GM12878 (cell line): ENCODE results near the gene U2AF2.

Experiments used
- CEBPZ ChIP-seq: fragments of 150-350 bp; IDR thresholded peaks from 2 replicates; pipeline ENCODE4 v1.6.1; 2016; ENCODE audit warnings: low read depth, low read length
- CTCF ChIP-seq, 3 experiments: IDR thresholded peaks in 2 of 3; conservative IDR thresholded peaks in 1 of 3; 2 replicates each; pipeline ENCODE4 v1.5.1; 2011; ENCODE audit warnings: low read depth in 3 of 3, low read length in 3 of 3, mild to moderate bottlenecking in 3 of 3, control low read depth in 2 of 3, moderate library complexity in 2 of 3, inconsistent platforms in 1 of 3, mixed read lengths in 1 of 3; ENCODE audit not compliant: control insufficient read depth in 2 of 3, insufficient read depth in 1 of 3; ENCODE audit errors: extremely low read depth in 1 of 3
- FOXK2 ChIP-seq: fragments of 450-650 bp; IDR thresholded peaks from 2 replicates; pipeline ENCODE4 v1.6.1; 2017; ENCODE audit warnings: mild to moderate bottlenecking, moderate library complexity
- TCF12 ChIP-seq: IDR thresholded peaks from 2 replicates; pipeline ENCODE4 v1.6.1; 2011; ENCODE audit warnings: low read depth, mild to moderate bottlenecking, low read length

- no peak for TF ChIP-seq TCF12
- TF ChIP-seq CEBPZ: no peak
- no peak for TF ChIP-seq CTCF (IDR thresholded peaks at IDR 0.05 in 2 of 3, conservative IDR thresholded peaks at IDR 0.05 in 1 of 3; ENCODE audit: control insufficient read depth in 2 of 3, extremely low read depth in 1 of 3, insufficient read depth in 1 of 3, low read depth in 3 of 3, low read length in 3 of 3)
- TF ChIP-seq FOXK2: no peak
Observed at GRCh38 chr19:55636723-55637122, 18.1 kb upstream of the U2AF2 start.
